ENCODE measurements around the gene SLC26A8.

- no peak for TF ChIP-seq CTCF (conservative IDR thresholded peaks at IDR 0.05)
- TF ChIP-seq EZH2 (IDR thresholded peaks at IDR 0.05; ENCODE audit: low read depth) = no peak
Observed at GRCh38 chr6:35954333-35954732, 70.1 kb downstream of the SLC26A8 start.
